Coronary artery (tissue), 2 donors: ENCODE measurements around the gene TAMALIN.

Source experiments
- DNase-seq: peaks from one replicate; pipeline ENCODE4 v3.0.0-alpha.2; 2017; ENCODE audit warnings: low spot score
- H3K27ac ChIP-seq, 2 donors: fragments of 200-600 bp; sonication (generic); one replicate each; pipeline ENCODE4 v1.5.1; 2016 to 2019
- H3K4me3 ChIP-seq: fragments of 200-600 bp; sonication (generic); 2 replicates; pipeline ENCODE4 v1.5.1; 2016; ENCODE audit warnings: mild to moderate bottlenecking, moderate library complexity
- CTCF ChIP-seq: fragments of 200-600 bp; sonication (generic); IDR thresholded peaks from one replicate; pipeline ENCODE4 v1.5.1; 2019; ENCODE audit warnings: antibody characterized with exemption

Gene TAMALIN

GRCh38 chr12:52063981-52064649, 57.4 kb downstream of the TAMALIN start:
- peak; percentile 90 for DNase-seq
- peak overlapping the region; percentile 71 to 86 for H3K27ac ChIP-seq
- H3K4me3 ChIP-seq, result peak overlapping the region; percentile 27
- TF ChIP-seq CTCF, result no peak
